Right ventricle myocardium inferior (tissue), 1 donor: Measurements from ENCODE around the gene SYT10. TPM values are rescaled to one million over a fixed set of nuclear protein-coding genes. Genes with fewer than 3 reads are reported as not detected.
A peak's percentile ranks its signal among the peaks of the same experiment; 100 is the strongest.
"Not testable (repeated sequence)": the region's sequence is repeated elsewhere in the genome, so short reads cannot be mapped to it uniquely, and the experiment has no call there.

ENCODE experiments used
- ATAC-seq: fragments of 200-7000 bp; cut with Tn5 transposase; one replicate; pipeline ENCODE4 v1.9.1; 2020; ENCODE audit warnings: mild to moderate bottlenecking, moderate library complexity
- DNase-seq: peaks from one replicate; pipeline ENCODE4 v3.0.0; 2021; ENCODE audit errors: missing footprints
- intact Hi-C: fragments of 100-400 bp; cut with DNase I; formaldehyde crosslinking; loops from one replicate; pipeline ENCODE4 v1.11.0; 2022
- long read RNA-seq: library from polyadenylated mRNA; unstranded; transcript quantifications from one replicate; pipeline ENCODE4 v2.0.0, GENCODE V29; 2021
- total RNA-seq: library from RNA; stranded (reverse); fragmentation: NEBNext Ultra II Directional; extraction: Animal tissue kit (Norgen Biotek cat#: 25700); gene quantifications from one replicate; pipeline ENCODE4 v1.2.1, GENCODE V29; 2021
- donor health status: DM: no; HTN: yes; CAD: no; lungs with severe emphysema.

Gene SYT10
- total RNA-seq = not detected
- long read RNA-seq = 0 reads

GRCh38 chr12:33439587-33440011, at the start of gene SYT10:
SYT10 (minus strand) TSS chr12:33439819; CDS start chr12:33439522, 297 bp downstream.
- intact Hi-C loops = no loop called here
- DNase-seq (no peak), ATAC-seq (no peak)

GRCh38 chr12:33488036-33488435, 48.4 kb upstream of the SYT10 start:
- no peak for ATAC-seq
- intact Hi-C loops = no loop called here
- DNase-seq = no peak

GRCh38 chr12:33486058-33486457, 46.4 kb upstream of the SYT10 start:
- intact Hi-C loops = no loop called here
- DNase-seq (no peak), ATAC-seq (no peak)

- intact Hi-C loops = no loop called here
- DNase-seq = no peak
- ATAC-seq = no peak
These were observed 44.5 kb upstream of the SYT10 start for GRCh38 chr12:33484161-33484560.

- DNase-seq (no peak), ATAC-seq (no peak)
- intact Hi-C loops = no loop called here
These were observed 40.7 kb upstream of the SYT10 start for GRCh38 chr12:33480366-33480765.

GRCh38 chr12:33476058-33476457, 36.4 kb upstream of the SYT10 start:
- ATAC-seq (no peak), DNase-seq (no peak)
- intact Hi-C loops = no loop called here

- intact Hi-C loops = no loop called here
- no peak for ATAC-seq
These were observed 32.7 kb upstream of the SYT10 start for GRCh38 chr12:33472299-33472698.

GRCh38 chr12:33455096-33455495, 15.5 kb upstream of the SYT10 start:
- ATAC-seq = no peak

More at GRCh38 chr12:33472299-33472698, 32.7 kb upstream of the SYT10 start:
- no peak for DNase-seq

GRCh38 chr12:33450480-33450879, 10.9 kb upstream of the SYT10 start:
- DNase-seq (no peak), ATAC-seq (no peak)
- intact Hi-C loops = no loop called here

More at GRCh38 chr12:33455096-33455495, 15.5 kb upstream of the SYT10 start:
- no peak for DNase-seq
- intact Hi-C loops = no loop called here

- intact Hi-C loops = no loop called here
- DNase-seq = peak; percentile 48
- no peak for ATAC-seq
These were observed 858 bp upstream of the SYT10 start for GRCh38 chr12:33440477-33440876.

GRCh38 chr12:33438851-33439586, 600 bp downstream of the SYT10 start:
- DNase-seq = peak; percentile 61
- no peak for ATAC-seq
- intact Hi-C loops = no loop called here

- ATAC-seq = no peak
- intact Hi-C loops = no loop called here
These were observed 1.4 kb downstream of the SYT10 start for GRCh38 chr12:33438025-33438772.

GRCh38 chr12:33437598-33437997, 2.0 kb downstream of the SYT10 start:
- no peak for DNase-seq
- ATAC-seq = no peak
- intact Hi-C loops = no loop called here

More at GRCh38 chr12:33438025-33438772, 1.4 kb downstream of the SYT10 start:
- DNase-seq = no peak

- ATAC-seq (no peak), DNase-seq (no peak)
- intact Hi-C loops = no loop called here
These were observed 6.6 kb downstream of the SYT10 start for GRCh38 chr12:33432992-33433391.

GRCh38 chr12:33431648-33432047, 8.0 kb downstream of the SYT10 start:
- intact Hi-C loops = no loop called here
- DNase-seq (no peak), ATAC-seq (no peak)

GRCh38 chr12:33429468-33429867, 10.2 kb downstream of the SYT10 start:
- ATAC-seq (no peak), DNase-seq (no peak)
- intact Hi-C loops = no loop called here

GRCh38 chr12:33427071-33427470, 12.5 kb downstream of the SYT10 start:
- intact Hi-C loops = no loop called here

GRCh38 chr12:33423706-33424105, 15.9 kb downstream of the SYT10 start:
- no peak for DNase-seq
- ATAC-seq = no peak
- intact Hi-C loops = no loop called here

More at GRCh38 chr12:33427071-33427470, 12.5 kb downstream of the SYT10 start:
- ATAC-seq = no peak
- no peak for DNase-seq

- ATAC-seq, DNase-seq, intact Hi-C loops: not testable (repeated sequence)
These were observed 27.2 kb downstream of the SYT10 start for GRCh38 chr12:33412410-33412809.

- DNase-seq = no peak
- ATAC-seq = no peak
- intact Hi-C loops = no loop called here
These were observed 56.1 kb downstream of the SYT10 start for GRCh38 chr12:33383503-33383902.
